ENCODE measurements around the gene GREB1L. TPM values are rescaled to one million over a fixed set of nuclear protein-coding genes. Genes with fewer than 3 reads are reported as not detected.

Gene GREB1L
- total and polyA plus RNA-seq, 12 donors = 0.39 to 4.9 (median 1.3) TPM

DNA sequence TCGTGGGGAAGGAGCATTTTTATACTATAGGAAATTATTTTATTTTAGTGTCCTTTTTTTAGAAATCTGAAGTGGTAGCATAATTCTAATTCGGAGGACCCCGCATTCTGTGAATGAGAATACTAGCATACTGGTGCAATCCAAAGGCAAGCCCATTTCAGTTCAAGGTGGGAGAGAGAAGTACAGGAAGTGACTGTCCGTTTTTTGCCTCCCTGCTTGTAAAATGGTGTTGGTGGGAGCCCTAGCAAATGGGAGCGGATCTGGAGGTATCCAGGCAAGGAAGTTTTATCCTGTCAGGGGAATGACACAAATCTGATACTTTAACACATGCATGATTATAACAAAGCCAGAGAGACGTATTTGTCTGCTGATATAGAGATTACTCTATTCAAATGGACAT is 216.8 kb downstream of the GREB1L start:
- Histone ChIP-seq H3K4me3 (no peak overlapping the region), H3K4me1 (replicated peaks in 1 of 2) (no peaks in the 10 kb centered on the region), H3K27ac (no peak overlapping the region), H3K9me3 (replicated peaks in 1 of 3) (no peaks in the 10 kb centered on the region), H3K36me3 (replicated peaks in 1 of 2) (no peaks in the 10 kb centered on the region), H3K27me3 (no peaks in the 10 kb centered on the region)
- no peak for TF ChIP-seq CTCF (IDR thresholded peaks at IDR 0.05)
- no peak for TF ChIP-seq POLR2A (IDR thresholded peaks at IDR 0.05)
- WGBS, 4 donors = 64 to 75% (median 73%) methylated on average over 6 of the region's 6 CpGs
- intact Hi-C loops (cut with DNase I) = no loop called here
- DNase-seq = no peak

DNA sequence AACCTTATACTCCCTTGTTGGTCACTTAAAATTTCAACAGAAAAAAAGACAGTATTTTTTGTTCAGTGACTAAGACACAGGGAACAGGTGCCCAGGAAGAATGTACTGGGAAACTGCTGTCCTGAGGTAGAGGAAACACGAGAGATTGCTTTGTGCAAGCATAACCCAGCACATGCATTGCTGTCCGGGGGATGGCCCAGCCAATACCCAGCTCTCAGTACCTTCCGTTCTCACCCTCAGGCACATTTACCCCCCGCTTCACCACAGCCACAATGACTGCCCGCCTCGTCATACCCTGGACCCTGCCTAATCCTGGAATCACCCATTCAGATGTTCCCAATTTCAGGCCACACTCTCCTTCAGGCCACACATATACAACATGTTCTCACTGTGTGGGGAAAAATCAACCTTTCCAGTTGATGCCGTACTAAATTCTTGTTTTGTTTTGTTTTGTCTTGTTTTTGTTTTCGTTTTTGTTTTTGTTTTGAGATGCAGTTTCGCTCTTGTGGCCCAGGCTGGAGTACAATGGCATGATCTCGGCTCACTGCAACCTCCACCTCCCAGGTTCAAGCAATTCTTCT is 217.8 kb downstream of the GREB1L start:
- intact Hi-C loops (cut with DNase I) = no loop called here
- no peak for DNase-seq
- Histone ChIP-seq H3K4me3 (no peak overlapping the region), H3K36me3 (replicated peaks in 1 of 2) (no peaks in the 10 kb centered on the region), H3K4me1 (replicated peaks in 1 of 2) (no peaks in the 10 kb centered on the region), H3K27me3 (no peaks in the 10 kb centered on the region), H3K9me3 (replicated peaks in 1 of 3) (no peaks in the 10 kb centered on the region), H3K27ac (no peak overlapping the region)
- WGBS, 4 donors = 85 to 94% (median 88%) methylated on average over 10 of the region's 10 CpGs
- TF ChIP-seq CTCF (IDR thresholded peaks at IDR 0.05) (no peak), POLR2A (IDR thresholded peaks at IDR 0.05) (no peak)

GRCh38 chr18:21461460-21461859 is 219.4 kb downstream of the GREB1L start:
- H3K27ac ChIP-seq = no peak overlapping the region
- H3K36me3 ChIP-seq (replicated peaks in 1 of 2) = no peaks in the 10 kb centered on the region
- no peak for DNase-seq
- no peaks in the 10 kb centered on the region for H3K9me3 ChIP-seq (replicated peaks in 1 of 3)
- H3K27me3 ChIP-seq = no peaks in the 10 kb centered on the region
- intact Hi-C loops (cut with DNase I) = no loop called here
- no peak overlapping the region for H3K4me3 ChIP-seq
- TF ChIP-seq POLR2A (IDR thresholded peaks at IDR 0.05) = no peak
- TF ChIP-seq CTCF (IDR thresholded peaks at IDR 0.05) = no peak
- 78 to 85% (median 81%) methylated on average over 4 of the region's 4 CpGs for WGBS, 4 donors
- H3K4me1 ChIP-seq (replicated peaks in 1 of 2) = no peaks in the 10 kb centered on the region

DNA sequence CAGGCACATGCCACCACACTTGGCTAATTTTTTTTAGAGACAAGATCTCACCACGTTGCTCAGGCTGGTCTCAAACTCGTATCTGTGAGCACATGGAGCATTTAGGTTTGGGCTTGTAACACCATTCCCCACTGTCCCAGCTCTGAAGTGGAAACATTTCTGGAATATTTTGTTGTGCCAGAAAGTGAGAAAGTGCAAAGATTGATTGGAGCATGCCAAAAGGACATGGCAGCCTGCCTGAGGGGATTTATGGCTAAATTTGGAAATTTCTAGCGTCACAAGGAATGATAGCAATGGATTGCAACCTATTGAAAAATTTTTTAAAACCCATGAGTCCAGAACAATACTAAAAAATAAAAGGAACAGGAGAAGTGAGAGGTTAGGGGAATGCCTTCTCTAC is 221.7 kb downstream of the GREB1L start:
- 38 to 63% (median 56%) methylated on average over 3 of the region's 3 CpGs for WGBS, 4 donors
- intact Hi-C loops (cut with DNase I) = no loop called here
- Histone ChIP-seq H3K36me3 (replicated peaks in 1 of 2) (no peaks in the 10 kb centered on the region), H3K27ac (no peak overlapping the region), H3K4me3 (no peak overlapping the region), H3K27me3 (no peaks in the 10 kb centered on the region), H3K9me3 (replicated peaks in 1 of 3) (no peaks in the 10 kb centered on the region), H3K4me1 (replicated peaks in 1 of 2) (no peaks in the 10 kb centered on the region)
- no peak for DNase-seq
- TF ChIP-seq CTCF (IDR thresholded peaks at IDR 0.05) = no peak
- TF ChIP-seq POLR2A (IDR thresholded peaks at IDR 0.05) = no peak

Measured in adrenal gland (tissue), 12 donors.